ENCODE results near the gene PAPPA. TPM values are rescaled to one million over a fixed set of nuclear protein-coding genes. Genes with fewer than 3 reads are reported as not detected.

Gene PAPPA
- total and polyA plus RNA-seq, 9 of the 15 experiments (the other 6 are each of a cell fraction or from before 2014, with no cell fraction given): 0.06 to 0.18 (median 0.11) TPM

GRCh38 chr9:116377179-116377798 lies 223.7 kb downstream of the PAPPA start:
- no peaks in the 10 kb centered on the region for H3K9me1 ChIP-seq (ENCODE audit: control insufficient read depth, insufficient read depth, low read length)
- no peak for DNase-seq (ENCODE audit: extremely low read depth in 1 of 4, low spot score in 3 of 4)
- 61% methylated on average over 7 of the region's 8 CpGs for WGBS (ENCODE audit: insufficient coverage, low coverage, missing lambda C conversion rate)
- H2AFZ ChIP-seq (ENCODE audit: low read depth, low read length): no peak overlapping the region
- H3K9me3 ChIP-seq (replicated peaks; ENCODE audit: control insufficient read depth, insufficient read depth, low read depth, low read length): no peaks in the 10 kb centered on the region
- ChIA-PET CTCF (ENCODE audit: low intra/inter-chr PET ratio) (no interaction called here), POLR2A (no interaction called here)
- BruUV-seq (replicated peaks): no TSS peak
- H3K9ac ChIP-seq (ENCODE audit: insufficient read depth in 1 of 2, low read depth in 2 of 2, low read length in 2 of 2): no peak overlapping the region
- no peaks in the 10 kb centered on the region for H4K20me1 ChIP-seq (replicated peaks; ENCODE audit: control insufficient read depth, insufficient read depth, low read length)
- FAIRE-seq: no peak
- peaks cover 2 to 14% of the 10 kb centered on the region in 2 experiments; a peak in 3 of 5 replicates for H3K4me1 ChIP-seq (replicated peaks in 1 of 2; ENCODE audit: control insufficient read depth in 2 of 2, insufficient read depth in 2 of 2, low read length in 2 of 2)
- in situ Hi-C loops (cut with MboI): no loop called here
- no peaks in the 10 kb centered on the region for H3K79me2 ChIP-seq (ENCODE audit: control insufficient read depth, insufficient read depth, low read length)
- ATAC-seq: no peak
- intact Hi-C loops (cut with micrococcal nuclease): no loop called here
- no peaks in the 10 kb centered on the region for H3K27me3 ChIP-seq (ENCODE audit: control insufficient read depth in 2 of 2, insufficient read depth in 2 of 2, low read length in 2 of 2)
- no peak overlapping the region for H3K4me2 ChIP-seq (ENCODE audit: insufficient read depth, low read length)
- TF ChIP-seq JUNB (CRISPR knock-in tag; conservative IDR thresholded peaks at IDR 0.05) (no peak), ATF3 (IDR thresholded peaks at IDR 0.05) (0 out of 2 replicates have a peak, but pooled peaks have one; percentile 11), ATF3 (CRISPR knock-in tag; conservative IDR thresholded peaks at IDR 0.05) (no peak), FOSL1 (tag; conservative IDR thresholded peaks at IDR 0.05) (peak; percentile 49), L3MBTL2 (IDR thresholded peaks at IDR 0.05) (no peak)
- H3K36me3 ChIP-seq (ENCODE audit: control insufficient read depth, insufficient read depth, low read length): no peaks in the 10 kb centered on the region
- no peak overlapping the region for H3K4me3 ChIP-seq
- H3K27ac ChIP-seq (ENCODE audit: extremely low read depth, low read depth, low read length): no peak overlapping the region
